ENCODE measurements around the gene RMC1.

DNA sequence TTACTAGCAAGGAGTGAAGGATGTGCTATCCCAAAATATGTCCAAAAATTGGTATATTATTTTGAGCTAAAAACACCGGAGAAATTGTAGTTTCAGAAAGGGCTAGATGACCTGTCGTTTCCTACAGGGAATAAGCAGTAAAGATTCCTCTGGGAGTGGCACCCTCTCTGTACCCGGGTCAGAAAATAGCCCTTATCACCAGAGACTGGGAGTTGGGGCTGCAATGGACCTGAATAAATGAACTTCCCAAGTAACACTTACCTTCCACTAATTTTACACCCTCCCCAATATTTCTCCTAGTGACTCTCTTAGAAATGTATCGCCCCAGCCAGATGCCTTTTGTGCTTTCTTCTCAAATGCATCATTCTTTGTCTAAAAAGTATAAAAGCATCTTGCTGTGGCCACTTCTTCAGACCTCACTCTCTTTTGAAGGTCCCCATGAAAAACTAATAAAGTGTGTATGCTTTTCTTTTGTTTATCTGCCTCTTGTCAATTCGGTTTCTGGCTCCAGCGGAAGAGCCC lies 734 bp upstream of the RMC1 start:
- TF ChIP-seq, protein P1, sequence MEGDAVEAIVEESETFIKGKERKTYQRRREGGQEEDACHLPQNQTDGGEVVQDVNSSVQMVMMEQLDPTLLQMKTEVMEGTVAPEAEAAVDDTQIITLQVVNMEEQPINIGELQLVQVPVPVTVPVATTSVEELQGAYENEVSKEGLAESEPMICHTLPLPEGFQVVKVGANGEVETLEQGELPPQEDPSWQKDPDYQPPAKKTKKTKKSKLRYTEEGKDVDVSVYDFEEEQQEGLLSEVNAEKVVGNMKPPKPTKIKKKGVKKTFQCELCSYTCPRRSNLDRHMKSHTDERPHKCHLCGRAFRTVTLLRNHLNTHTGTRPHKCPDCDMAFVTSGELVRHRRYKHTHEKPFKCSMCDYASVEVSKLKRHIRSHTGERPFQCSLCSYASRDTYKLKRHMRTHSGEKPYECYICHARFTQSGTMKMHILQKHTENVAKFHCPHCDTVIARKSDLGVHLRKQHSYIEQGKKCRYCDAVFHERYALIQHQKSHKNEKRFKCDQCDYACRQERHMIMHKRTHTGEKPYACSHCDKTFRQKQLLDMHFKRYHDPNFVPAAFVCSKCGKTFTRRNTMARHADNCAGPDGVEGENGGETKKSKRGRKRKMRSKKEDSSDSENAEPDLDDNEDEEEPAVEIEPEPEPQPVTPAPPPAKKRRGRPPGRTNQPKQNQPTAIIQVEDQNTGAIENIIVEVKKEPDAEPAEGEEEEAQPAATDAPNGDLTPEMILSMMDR (IDR thresholded peaks at IDR 0.05): no peak
- no peak for TF ChIP-seq POLR2A (IDR thresholded peaks at IDR 0.05)
